T-helper 9 cell (primary cell): ENCODE measurements around the gene SDK2.

Experiments used
- DNase-seq: peaks from one replicate; pipeline ENCODE4 v3.0.0-alpha.2; 2020

Gene SDK2

DNA sequence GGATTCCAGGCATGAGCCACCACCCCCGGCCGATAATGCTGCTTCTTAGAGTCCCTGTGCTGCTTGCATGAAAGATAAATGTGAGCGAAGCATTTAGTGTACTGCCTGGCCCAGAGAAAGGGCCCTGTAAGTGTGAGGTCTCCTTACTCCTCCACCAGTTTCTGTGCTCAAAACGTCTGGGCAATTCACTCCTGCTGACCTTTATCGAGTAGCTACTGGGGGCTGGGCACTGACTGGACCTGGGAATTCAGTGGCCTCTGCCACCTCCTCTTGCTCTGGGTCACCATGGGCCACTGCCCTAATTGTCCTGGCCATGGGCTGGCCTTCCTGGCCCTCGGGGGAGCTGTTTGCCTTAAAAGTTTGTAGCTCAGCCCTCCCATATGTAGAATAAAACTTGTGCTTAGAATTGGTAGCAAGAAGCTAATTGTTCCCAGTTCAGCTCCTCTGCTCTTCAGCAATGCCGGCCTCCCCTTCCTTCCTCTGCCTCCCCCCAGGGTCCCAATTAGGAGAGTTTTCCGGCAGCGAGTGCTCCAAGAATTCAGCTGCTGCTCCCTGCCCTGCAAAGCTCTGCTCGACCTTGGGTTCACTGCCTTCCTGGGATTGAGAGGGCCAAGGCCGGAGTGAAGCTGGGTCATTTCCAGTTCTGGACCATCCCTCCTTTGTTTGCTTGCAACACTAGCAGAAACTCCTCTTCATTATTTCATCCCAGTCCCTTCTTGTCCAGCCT lies 233.5 kb downstream of the SDK2 start:
- no peak for DNase-seq

- no peak for DNase-seq
These were observed 240.0 kb downstream of the SDK2 start for GRCh38 chr17:73404246-73404645.

- DNase-seq: no peak
These were observed 241.8 kb downstream of the SDK2 start for GRCh38 chr17:73402466-73402865.

DNA sequence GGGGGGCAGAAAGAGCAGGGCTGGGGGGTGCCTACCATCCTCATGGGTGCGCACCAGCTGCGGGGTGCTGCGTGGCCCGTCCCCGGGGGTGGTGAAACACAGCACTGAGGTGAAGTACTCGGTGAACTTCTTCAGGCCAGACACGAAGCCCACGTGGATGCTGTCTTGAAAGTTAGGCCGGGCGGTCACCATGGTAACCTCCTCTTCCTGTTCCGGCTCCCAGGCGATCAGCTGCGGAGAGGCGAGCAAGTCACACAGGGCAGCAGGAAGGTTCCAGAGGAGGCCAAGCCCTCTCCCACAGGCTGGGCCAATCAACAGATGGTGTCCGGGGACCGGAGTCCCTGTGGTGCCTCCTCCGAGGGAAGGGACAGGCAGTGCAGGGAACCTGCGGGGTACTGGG lies 242.3 kb downstream of the SDK2 start:
- no peak for DNase-seq

DNA sequence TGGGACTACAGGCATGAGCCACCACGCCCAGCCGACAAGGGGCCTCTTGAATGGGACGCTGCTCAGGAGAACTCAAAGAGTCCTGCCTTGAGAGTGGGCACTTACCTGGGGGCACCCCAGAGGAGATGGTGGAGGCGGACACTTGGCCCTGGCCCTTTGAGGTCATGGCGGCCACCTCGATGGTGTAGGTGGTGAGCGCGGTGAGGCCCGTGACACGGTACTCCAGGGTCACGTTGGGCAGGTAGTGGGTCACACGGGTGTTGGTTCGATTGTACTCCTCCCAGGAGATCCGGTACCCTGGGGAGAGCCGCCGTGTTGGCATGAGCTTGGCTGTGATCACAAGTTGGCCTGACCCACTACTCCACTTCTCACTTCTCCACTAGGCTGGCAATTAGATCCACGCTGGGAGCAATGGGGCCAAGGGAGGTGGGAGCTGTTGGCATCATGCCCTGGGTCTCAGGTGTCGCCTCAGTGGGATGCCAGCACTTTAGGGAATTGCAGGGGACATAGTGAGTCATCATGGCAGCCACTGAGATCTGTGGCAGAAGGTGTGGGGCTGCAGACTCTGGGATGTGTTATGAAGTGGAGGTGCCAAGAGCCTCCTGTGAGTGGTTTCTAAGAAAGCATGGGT lies 243.2 kb downstream of the SDK2 start:
- DNase-seq: no peak

DNA sequence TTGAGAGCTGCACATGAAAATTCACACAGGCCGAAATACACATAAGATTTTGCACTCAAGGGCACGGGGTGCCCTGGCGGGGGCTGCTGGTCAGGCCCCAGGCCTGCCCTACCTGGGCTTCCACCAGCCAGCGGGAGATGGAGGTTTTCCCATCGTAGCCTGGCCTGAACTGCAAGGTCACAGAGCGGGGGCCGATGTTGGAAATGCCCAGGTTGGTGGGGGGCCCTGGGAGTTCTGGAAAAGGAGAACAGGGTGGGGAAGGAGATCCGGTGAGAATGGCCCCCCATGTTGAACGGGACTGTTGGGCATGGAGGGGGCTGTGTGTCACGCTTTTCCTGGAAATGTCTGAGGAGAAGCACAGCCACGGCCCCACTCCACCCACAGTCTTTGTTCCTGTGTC lies 245.2 kb downstream of the SDK2 start:
- no peak for DNase-seq

DNA sequence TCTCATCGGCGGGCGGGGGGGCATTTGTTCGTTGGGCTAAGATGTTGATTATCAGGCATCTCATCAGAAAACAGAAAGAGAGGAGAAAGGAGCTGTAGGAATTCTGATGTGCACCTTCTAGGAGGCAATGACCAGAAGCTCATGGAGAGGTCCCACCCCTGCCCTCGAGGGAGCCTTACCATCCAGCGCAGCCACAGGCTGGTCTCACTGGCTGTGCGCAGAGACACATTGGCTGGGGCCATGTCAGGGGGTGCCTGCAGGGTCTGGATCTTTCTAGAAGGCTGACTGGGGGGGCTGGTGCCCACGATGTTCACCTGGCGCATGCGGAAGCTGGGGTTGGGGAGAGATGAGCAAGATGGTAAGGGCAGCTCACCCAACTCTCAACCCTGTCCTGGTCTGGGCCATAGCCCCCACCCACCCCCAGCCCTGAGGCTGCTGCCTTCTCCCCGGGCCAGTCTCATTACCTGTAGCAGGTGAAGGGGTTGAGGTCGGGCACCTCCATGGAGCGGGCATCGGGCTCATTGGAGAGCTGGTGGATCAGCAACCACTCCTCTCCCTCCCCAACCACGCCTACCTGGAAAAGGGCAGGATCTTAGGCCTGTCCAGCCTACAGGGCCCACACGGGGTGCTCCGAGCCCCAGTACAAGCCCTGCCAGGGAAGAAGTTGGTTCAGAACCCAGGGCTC lies 246.2 kb downstream of the SDK2 start:
- DNase-seq: no peak

- DNase-seq: no peak
These were observed 246.9 kb downstream of the SDK2 start for GRCh38 chr17:73397278-73397826.

GRCh38 chr17:73396431-73397277 lies 247.6 kb downstream of the SDK2 start:
- no peak for DNase-seq

DNA sequence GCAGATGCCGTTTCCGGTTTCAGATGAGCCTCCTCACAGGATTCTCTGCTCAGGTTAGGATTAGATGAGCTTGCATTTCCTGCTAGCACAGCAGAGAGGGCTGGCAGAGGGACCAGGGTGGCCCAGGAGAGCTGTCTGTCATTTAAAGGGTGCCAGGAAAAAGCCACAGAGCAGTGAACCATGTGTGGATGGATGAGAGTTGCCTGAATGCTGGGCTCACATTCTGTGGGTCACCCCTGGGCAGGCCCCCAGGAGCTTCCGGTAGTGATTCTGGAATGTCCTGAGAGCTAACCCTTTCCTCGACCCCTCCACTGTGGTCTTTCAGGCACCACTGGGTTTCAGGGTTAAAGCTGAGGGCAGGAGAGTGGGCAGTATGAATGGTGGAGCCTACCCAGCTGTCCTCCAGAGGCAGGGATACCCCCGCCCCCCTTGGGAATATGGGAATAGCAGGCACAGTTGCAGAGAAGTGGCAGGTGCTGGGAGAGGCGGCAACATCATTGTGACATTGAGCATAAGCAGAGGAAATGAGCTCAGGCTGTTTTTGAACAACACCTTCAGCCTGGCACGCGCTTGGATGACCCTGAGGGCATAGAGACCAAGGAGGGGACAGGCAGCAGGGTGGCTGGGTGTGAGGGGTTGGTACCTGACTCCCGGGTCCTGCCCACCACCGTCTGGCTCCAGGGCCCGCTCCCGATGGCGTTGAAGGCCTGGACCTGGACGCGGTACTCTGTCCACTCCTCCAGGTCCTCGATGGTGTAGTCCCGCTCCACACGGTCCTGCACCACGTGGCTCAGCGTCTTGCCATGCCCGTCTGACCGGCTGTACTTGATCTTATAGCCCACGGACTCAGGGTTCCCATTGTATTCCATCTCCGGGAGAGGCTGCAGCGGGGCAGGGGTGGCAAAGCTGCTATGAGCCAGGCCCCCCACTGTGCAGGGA lies 249.5 kb downstream of the SDK2 start:
- DNase-seq: no peak

- DNase-seq: no peak
These were observed 250.3 kb downstream of the SDK2 start for GRCh38 chr17:73393962-73394361.

DNA sequence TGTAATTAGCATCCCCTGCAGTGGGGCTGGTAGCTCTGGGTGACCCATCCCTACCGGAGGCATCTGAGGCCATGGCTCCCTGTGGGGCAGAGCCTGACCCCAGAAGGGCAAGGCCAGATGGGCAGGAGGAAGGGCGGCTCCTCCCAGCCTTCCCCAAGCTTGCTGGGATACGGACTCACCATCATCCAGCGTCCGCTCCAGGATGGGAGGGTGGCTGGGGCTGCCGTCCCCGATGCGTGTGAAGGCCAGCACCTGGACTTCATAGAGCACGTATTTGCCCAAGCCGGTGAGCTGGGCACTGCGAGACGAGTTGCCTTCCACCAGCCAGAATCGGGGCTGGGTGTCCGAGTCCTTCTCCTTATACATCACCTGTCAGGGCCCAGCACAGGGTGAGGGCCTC lies 250.9 kb downstream of the SDK2 start:
- no peak for DNase-seq

DNA sequence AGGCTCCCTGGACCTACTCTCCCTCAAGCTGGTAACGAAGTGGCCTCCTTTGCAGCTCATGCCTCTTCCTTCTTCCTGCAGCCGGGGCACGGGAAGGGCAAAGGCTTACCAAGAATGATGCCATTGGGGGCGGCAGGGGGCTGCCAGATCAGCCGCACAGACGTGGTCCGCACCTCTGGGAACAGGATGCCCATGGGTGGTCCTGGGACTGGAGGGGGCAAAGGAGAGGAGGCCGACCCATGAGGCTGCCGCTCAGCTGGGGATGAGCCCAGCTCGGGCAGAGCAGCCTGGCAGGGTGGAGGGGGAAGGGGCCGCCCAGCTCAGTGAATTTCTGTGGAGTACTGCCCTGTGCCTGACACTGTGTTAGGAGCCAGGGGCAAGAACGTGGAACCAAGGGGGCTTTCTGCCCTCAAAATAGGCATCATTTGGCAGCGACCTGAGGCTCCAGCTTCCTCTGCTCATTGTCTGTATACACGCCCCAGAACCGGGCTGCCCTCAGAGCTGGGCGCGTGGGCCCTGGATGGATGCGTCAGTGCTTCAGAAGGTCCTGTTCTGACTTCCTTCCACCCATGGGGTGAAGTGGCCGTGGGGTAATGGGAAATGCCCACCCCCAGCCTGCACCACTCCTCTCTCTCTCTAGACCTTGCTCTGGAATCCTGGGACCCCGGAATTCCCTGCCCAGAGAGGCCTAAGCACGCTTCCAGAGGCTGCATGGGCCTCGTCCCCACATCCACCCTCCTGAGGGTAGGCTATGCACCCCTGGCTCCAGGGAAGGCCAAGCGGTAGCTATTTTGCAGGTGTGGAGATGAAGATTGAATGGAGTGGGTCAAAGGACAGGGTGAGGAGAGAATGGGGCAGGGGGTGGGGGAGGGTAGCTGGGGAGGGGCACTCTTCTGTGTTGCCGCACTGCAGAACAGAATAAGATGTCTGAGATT lies 252.6 kb downstream of the SDK2 start:
- no peak for DNase-seq

GRCh38 chr17:73390851-73391250 lies 253.4 kb downstream of the SDK2 start:
- no peak for DNase-seq

DNA sequence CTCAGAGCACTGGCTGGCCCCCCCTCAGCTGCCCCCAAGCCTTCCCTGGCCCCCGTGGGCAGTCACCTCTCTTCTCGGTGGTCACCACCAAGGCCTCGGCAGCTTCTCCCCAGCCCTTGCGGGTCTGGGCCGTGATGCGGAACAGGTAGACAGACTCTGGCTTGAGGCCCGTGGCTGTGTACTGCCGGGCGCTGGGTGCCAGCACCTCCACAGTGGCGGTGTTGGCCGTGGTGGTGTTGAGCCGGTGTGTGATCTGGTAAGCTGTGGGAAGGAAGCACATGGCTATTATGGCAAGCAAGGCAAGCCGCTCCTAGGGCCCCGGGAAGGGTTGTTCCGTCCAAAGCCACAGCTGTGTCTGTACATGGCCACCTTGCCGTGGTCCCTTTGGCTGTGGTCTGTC lies 254.0 kb downstream of the SDK2 start:
- DNase-seq: no peak

GRCh38 chr17:73389411-73389810 lies 254.8 kb downstream of the SDK2 start:
- DNase-seq: no peak

DNA sequence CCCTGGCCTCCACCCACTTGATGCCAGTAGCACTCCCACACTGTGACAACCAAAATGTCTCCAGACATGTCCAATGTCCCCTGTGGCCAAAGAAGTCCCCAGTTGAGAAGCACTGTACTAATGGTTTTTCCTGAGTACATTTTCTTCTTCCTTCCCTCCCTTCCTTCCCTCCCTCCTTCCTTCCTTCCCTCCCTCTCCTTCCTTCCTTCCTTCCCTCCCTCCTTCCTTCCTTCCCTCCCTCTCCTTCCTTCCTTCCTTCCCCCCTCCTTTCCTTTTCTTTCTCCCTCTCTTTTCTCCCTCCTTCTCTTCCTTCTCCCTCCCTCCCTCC lies 255.7 kb downstream of the SDK2 start:
- no peak for DNase-seq

GRCh38 chr17:73387746-73388577 lies 256.3 kb downstream of the SDK2 start:
- no peak for DNase-seq

- no peak for DNase-seq
These were observed 257.7 kb downstream of the SDK2 start for GRCh38 chr17:73386561-73386960.

DNA sequence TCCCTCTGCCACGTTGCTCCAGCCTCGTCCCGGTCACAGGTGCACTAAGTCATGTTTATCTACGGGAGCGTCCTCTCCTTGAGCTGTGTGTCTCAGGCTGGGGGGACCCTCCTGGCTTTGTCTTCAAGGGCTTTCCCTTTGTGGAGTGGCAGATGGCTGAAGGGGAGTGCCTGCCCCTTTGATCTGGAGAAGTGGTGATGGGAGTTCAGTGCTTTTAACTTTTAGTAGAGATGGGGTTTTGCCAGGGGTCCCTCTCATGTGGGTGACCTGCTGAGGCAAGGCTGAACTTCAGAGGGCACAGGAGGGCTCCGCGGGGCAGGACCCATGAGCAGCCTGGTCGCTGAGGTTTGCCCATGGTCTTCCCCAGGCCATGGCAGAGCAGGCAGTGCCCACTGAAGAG lies 259.3 kb downstream of the SDK2 start:
- DNase-seq: no peak
